T follicular helper cell (primary cell): ENCODE results near the gene ASTN2.
"Not testable (repeated sequence)": the region's sequence is repeated elsewhere in the genome, so short reads cannot be mapped to it uniquely, and the experiment has no call there.

Experiments used
- DNase-seq: peaks from one replicate; pipeline ENCODE4 v3.0.0-alpha.2; 2020; ENCODE audit warnings: low read depth

Gene ASTN2

GRCh38 chr9:116924462-116925110 is 490.3 kb downstream of the ASTN2 start:
- no peak for DNase-seq

GRCh38 chr9:116917895-116918508 is 496.9 kb downstream of the ASTN2 start:
- not testable (repeated sequence) for DNase-seq

GRCh38 chr9:116913536-116913935 is 501.3 kb downstream of the ASTN2 start:
- no peak for DNase-seq

- no peak for DNase-seq
Observed at GRCh38 chr9:116910201-116910600, 504.7 kb downstream of the ASTN2 start.

GRCh38 chr9:116907989-116908388 is 506.9 kb downstream of the ASTN2 start:
- DNase-seq = no peak

- DNase-seq = no peak
Observed at GRCh38 chr9:116905171-116905588, 509.7 kb downstream of the ASTN2 start.

GRCh38 chr9:116904165-116904564 is 510.7 kb downstream of the ASTN2 start:
- no peak for DNase-seq

GRCh38 chr9:116901260-116901659 is 513.6 kb downstream of the ASTN2 start:
- no peak for DNase-seq

- no peak for DNase-seq
Observed at GRCh38 chr9:116900543-116900942, 514.3 kb downstream of the ASTN2 start.

- no peak for DNase-seq
Observed at GRCh38 chr9:116900007-116900367, 514.9 kb downstream of the ASTN2 start.

- no peak for DNase-seq
Observed at GRCh38 chr9:116899337-116900006, 515.4 kb downstream of the ASTN2 start.

- DNase-seq = not testable (repeated sequence)
Observed at GRCh38 chr9:116898131-116898530, 516.7 kb downstream of the ASTN2 start.

- DNase-seq = no peak
Observed at GRCh38 chr9:116897201-116897600, 517.7 kb downstream of the ASTN2 start.

- DNase-seq = no peak
Observed at GRCh38 chr9:116895961-116896360, 518.9 kb downstream of the ASTN2 start.

GRCh38 chr9:116891424-116891823 is 523.4 kb downstream of the ASTN2 start:
- no peak for DNase-seq

GRCh38 chr9:116888476-116888875 is 526.4 kb downstream of the ASTN2 start:
- DNase-seq = not testable (repeated sequence)

GRCh38 chr9:116888066-116888465 is 526.8 kb downstream of the ASTN2 start:
- DNase-seq = no peak

- DNase-seq = no peak
Observed at GRCh38 chr9:116883676-116884075, 531.2 kb downstream of the ASTN2 start.

GRCh38 chr9:116877072-116877471 is 537.8 kb downstream of the ASTN2 start:
- DNase-seq = no peak

GRCh38 chr9:116875576-116875975 is 539.3 kb downstream of the ASTN2 start:
- no peak for DNase-seq

GRCh38 chr9:116873937-116874914 is 540.6 kb downstream of the ASTN2 start:
- no peak for DNase-seq

- no peak for DNase-seq
Observed at GRCh38 chr9:116873491-116873890, 541.4 kb downstream of the ASTN2 start.
